Muscle of leg (tissue), 11 donors: ENCODE data around the gene LPGAT1. TPM values are rescaled to one million over a fixed set of nuclear protein-coding genes. Genes with fewer than 3 reads are reported as not detected.

Experiments
- DNase-seq: peaks from one replicate; pipeline ENCODE4 v3.0.0; 2013
- H3K27ac ChIP-seq: one replicate; pipeline ENCODE4 v1.5.1; 2013; ENCODE audit warnings: mild to moderate bottlenecking, low read length, control low read depth
- H3K27me3 ChIP-seq: one replicate; pipeline ENCODE4 v1.6.1; 2013; ENCODE audit warnings: low read length; ENCODE audit not compliant: control insufficient read depth, insufficient read depth
- H3K36me3 ChIP-seq: one replicate; pipeline ENCODE4 v1.6.1; 2013; ENCODE audit warnings: low read length; ENCODE audit not compliant: control insufficient read depth, insufficient read depth
- H3K4me1 ChIP-seq: one replicate; pipeline ENCODE4 v1.6.1; 2013; ENCODE audit warnings: low read length; ENCODE audit not compliant: control insufficient read depth, insufficient read depth
- H3K4me3 ChIP-seq: one replicate; pipeline ENCODE4 v1.5.1; 2013; ENCODE audit warnings: low read length, control low read depth
- H3K9me3 ChIP-seq: replicated peaks from 2 replicates; pipeline ENCODE4 v1.6.1; 2013; ENCODE audit warnings: low read depth, low read length; ENCODE audit not compliant: control insufficient read depth
- WGBS: methylation state at CpG from one replicate; pipeline ENCODE4 v1.1.5; 2013; ENCODE audit warnings: missing lambda C conversion rate; ENCODE audit not compliant: insufficient coverage; 5-methylcytosine and 5-hydroxymethylcytosine counted together
- polyA plus RNA-seq, 8 donors: library from polyadenylated mRNA; unstranded; fragments of 120-200 nt; gene quantifications; one replicate each; pipeline versions ENCODE4 v1.2.1 to v1.2.3, GENCODE V29; 2013; ENCODE audit warnings: inconsistent platforms in 1 of 8, low replicate concordance in 1 of 8; ENCODE audit not compliant: insufficient read length in 8 of 8, insufficient read depth in 1 of 8
- total RNA-seq: library from RNA; stranded (reverse); fragments of 120-200 nt; gene quantifications from one replicate; pipeline ENCODE4 v1.2.4, GENCODE V29; 2013

LPGAT1 gene
- total and polyA plus RNA-seq, 9 donors = 14.0 to 23.1 (median 17.6) TPM

DNA sequence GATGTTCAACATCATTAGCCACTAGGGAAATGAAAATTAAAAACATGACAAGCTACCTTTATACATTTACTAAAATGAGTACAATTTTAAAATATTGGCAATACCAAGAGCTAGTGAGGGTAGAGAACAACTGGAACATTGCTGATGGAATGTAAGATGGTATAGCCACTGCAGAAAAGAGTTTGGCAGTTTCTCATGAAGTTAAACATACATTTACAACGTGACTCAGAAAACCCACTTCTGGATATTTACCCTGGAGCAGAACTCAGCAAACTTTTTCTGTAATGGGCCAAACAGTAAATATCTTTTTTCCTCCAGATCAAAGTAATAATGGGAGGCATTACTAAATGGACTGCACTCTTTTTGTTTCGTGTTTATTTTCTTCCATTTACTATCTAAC lies 22.1 kb downstream of the LPGAT1 start:
- no peak overlapping the region for H3K4me3 ChIP-seq
- no peak for DNase-seq
- no peak overlapping the region for H3K27ac ChIP-seq
- H3K36me3 ChIP-seq = peaks cover 12% of the 10 kb centered on the region
- H3K9me3 ChIP-seq = peaks cover 2% of the 10 kb centered on the region
- no peaks in the 10 kb centered on the region for H3K27me3 ChIP-seq
- H3K4me1 ChIP-seq = no peaks in the 10 kb centered on the region
- WGBS = no CpG with 5 or more reads among the region's 2 CpGs

DNA sequence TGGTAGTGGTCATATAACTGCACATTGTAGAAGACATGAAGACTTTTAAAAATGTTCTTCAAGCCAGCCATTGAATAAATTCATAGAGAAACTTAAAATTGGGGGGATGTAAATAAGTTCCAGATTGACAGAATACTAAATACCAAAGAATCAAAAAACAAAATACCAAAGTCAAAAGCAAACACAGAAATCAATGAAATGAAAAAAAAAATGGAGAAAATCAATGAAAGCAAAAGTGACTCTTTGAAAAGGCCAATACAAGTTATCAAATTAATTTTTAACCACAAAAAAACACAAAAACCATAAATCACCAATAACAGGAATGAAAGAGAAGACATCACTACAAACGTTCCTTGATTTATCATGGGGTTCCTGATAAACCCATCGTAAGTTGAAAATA lies 25.6 kb downstream of the LPGAT1 start:
- H3K27ac ChIP-seq = no peak overlapping the region
- H3K27me3 ChIP-seq = no peaks in the 10 kb centered on the region
- peaks cover 10% of the 10 kb centered on the region for H3K9me3 ChIP-seq
- WGBS = no CpG with 5 or more reads among the region's 2 CpGs
- no peak for DNase-seq
- peaks cover 5% of the 10 kb centered on the region for H3K36me3 ChIP-seq
- H3K4me3 ChIP-seq = no peak overlapping the region
- no peaks in the 10 kb centered on the region for H3K4me1 ChIP-seq

DNA sequence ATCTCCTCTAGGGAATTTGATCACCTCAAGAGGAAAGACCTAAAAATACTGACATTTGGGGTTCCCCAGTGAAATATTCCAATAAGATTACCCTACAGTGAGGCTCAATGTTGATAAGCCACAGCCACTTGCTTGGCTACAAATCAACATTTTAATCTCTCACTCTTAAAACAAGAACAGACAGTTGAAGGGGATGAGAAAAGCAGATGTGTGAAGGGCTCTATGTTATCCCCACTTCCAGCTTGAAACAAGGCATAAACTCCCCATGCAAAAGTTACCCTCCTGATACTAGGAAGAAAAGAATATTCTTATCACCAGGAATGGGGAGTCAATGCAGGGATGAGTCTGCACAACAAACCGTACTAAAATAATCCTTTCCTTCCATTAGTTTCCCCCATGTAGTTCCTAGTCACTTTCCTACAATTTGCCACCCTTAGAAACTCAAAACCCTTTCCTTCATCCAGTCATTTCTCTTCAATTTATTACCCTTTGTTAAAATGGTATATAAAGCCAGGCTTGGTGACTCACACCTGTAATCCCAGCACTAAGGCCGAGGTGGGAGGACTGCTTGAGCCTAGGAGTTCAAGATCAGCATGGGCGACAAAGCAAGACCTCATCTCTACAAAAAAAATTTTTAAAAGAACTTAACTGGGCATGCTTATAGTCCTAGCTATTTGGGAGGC lies 29.5 kb downstream of the LPGAT1 start:
- no peaks in the 10 kb centered on the region for H3K4me1 ChIP-seq
- H3K9me3 ChIP-seq = peaks cover 10% of the 10 kb centered on the region
- WGBS = no CpG with 5 or more reads among the region's 3 CpGs
- no peaks in the 10 kb centered on the region for H3K27me3 ChIP-seq
- DNase-seq = no peak
- H3K36me3 ChIP-seq = peaks cover 5% of the 10 kb centered on the region
- H3K27ac ChIP-seq = no peak overlapping the region
- no peak overlapping the region for H3K4me3 ChIP-seq

DNA sequence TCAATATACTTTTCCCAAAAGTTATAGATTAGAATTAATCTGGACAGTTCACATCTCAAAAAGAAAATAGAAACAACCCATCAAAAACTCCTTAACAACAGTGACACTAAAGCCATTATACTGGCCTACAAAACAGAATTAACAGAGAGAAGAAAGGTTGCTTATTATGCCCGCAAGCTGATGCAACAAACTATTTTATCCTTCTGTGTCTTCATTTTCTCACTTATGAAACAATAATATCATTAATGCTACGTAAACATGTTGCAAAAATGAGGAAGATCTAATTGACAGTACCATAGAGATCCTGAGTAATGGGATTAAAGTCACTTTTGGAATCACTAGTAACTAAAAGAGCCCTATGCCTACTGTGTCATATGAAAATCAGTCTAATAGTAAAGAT lies 32.6 kb downstream of the LPGAT1 start:
- Histone ChIP-seq H3K36me3 (peaks cover 5% of the 10 kb centered on the region), H3K4me3 (no peak overlapping the region), H3K27me3 (no peaks in the 10 kb centered on the region), H3K9me3 (peaks cover 9% of the 10 kb centered on the region), H3K4me1 (no peaks in the 10 kb centered on the region), H3K27ac (no peak overlapping the region)
- no CpG with 5 or more reads among the region's 2 CpGs for WGBS
- no peak for DNase-seq

DNA sequence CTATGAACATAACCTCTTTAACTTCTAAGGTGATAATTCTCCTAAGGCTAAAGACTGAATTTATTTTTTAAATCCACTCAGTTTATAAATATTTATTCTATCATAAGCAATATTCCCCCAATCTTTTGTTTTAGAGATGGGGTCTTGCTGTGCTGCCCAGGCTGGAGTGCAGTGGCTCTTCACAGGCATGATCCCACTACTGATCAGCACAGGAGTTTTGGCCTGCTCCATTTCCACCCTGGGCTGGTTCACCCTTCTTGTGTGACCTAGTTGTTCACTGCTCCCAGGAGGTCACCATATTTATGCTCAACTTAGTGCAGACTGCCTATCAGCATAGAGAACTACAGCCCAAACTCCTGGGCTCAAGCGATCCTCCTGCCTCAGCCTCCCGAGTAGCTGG lies 38.6 kb downstream of the LPGAT1 start:
- Histone ChIP-seq H3K4me1 (no peaks in the 10 kb centered on the region), H3K27ac (no peak overlapping the region), H3K27me3 (no peaks in the 10 kb centered on the region), H3K36me3 (peaks cover 13% of the 10 kb centered on the region), H3K4me3 (no peak overlapping the region), H3K9me3 (no peaks in the 10 kb centered on the region)
- WGBS = 80% methylated on average over 1 of the region's 2 CpGs
- no peak for DNase-seq

DNA sequence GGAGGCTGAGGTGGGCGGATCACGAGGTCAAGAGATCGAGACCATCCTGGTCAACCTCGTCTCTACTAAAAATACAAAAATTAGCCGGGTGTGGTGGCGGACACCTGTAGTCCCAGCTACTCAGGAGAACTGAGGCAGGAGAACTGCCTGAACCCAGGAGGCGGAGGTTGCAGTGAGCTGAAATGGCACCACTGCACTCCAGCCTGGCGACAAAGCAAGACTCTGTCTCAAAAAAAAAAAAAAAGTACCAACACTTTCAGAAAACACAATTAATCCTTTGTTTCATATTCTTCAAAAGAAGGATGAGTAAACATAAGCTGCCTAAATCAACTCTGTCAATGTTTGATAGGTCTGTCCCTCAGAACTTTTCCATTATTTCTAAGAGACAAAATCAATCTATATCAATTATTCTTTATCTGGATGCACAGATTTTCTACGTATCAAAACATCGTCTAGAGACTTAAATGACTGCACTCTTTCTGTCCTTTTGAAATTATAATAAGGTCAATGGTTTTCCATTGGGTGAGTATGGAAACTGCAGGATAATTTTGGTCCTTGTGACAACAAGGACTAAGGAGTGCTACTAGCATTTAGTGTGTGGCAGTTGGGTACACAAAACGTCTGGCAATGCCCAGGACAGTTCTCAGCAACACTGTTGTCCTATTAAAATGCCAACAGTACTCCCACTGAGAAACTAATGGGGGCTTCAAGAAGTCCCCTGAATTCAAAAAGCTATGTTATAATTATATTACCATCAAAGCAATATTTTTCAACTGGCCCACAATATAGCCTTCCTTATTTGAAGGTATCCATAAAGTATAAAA lies 40.7 kb downstream of the LPGAT1 start:
- no peaks in the 10 kb centered on the region for H3K4me1 ChIP-seq
- H3K27me3 ChIP-seq = no peaks in the 10 kb centered on the region
- DNase-seq = no peak
- no CpG with 5 or more reads among the region's 11 CpGs for WGBS
- peaks cover 13% of the 10 kb centered on the region for H3K36me3 ChIP-seq
- no peak overlapping the region for H3K4me3 ChIP-seq
- no peak overlapping the region for H3K27ac ChIP-seq
- H3K9me3 ChIP-seq = no peaks in the 10 kb centered on the region

DNA sequence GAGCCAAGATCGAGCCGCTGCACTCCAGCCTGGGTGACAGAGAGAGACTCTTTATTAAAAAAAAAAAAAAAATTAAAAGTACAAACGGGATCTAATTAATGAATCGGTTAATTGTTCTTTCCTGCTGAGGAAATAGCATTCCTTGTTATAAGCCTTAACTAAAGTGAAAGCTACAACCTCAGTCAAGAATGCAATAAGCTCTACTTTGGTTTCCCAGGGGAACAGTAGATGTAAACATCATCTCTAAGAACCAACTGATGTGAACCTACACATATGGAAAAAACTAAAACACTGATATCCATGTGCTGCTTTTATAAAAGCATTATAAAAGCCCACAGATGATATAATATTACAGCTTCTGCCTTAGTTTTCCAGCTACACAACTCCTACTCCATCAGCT lies 41.9 kb downstream of the LPGAT1 start:
- H3K4me1 ChIP-seq = no peaks in the 10 kb centered on the region
- H3K4me3 ChIP-seq = no peak overlapping the region
- H3K9me3 ChIP-seq = no peaks in the 10 kb centered on the region
- no peak overlapping the region for H3K27ac ChIP-seq
- peak; percentile 49 for DNase-seq
- H3K36me3 ChIP-seq = peaks cover 18% of the 10 kb centered on the region
- H3K27me3 ChIP-seq = no peaks in the 10 kb centered on the region
- no CpG with 5 or more reads among the region's 4 CpGs for WGBS

DNA sequence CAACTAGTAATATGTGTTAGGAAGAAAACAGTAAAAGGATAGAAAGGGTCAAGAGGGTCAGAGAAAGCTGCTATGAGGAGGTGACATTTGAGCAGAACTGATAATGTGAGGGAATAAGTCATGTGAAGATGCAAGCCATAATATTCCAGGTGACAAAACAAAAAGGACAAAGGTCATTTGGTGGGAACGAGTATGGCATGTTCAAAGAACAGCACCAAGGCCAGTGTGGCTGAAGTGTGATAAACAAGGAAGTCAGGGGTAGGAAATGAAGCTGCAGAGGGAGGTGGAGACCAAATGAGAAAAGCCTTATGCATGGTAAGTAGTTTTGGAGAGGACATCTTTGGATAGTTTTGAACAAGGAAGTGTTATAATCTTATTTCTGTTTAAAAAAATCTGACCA lies 46.7 kb downstream of the LPGAT1 start:
- Histone ChIP-seq H3K27ac (no peak overlapping the region), H3K27me3 (no peaks in the 10 kb centered on the region), H3K36me3 (peaks cover 8% of the 10 kb centered on the region), H3K9me3 (no peaks in the 10 kb centered on the region), H3K4me1 (no peaks in the 10 kb centered on the region), H3K4me3 (no peak overlapping the region)
- no peak for DNase-seq
- 50% methylated on average over 1 of the region's 1 CpG for WGBS

DNA sequence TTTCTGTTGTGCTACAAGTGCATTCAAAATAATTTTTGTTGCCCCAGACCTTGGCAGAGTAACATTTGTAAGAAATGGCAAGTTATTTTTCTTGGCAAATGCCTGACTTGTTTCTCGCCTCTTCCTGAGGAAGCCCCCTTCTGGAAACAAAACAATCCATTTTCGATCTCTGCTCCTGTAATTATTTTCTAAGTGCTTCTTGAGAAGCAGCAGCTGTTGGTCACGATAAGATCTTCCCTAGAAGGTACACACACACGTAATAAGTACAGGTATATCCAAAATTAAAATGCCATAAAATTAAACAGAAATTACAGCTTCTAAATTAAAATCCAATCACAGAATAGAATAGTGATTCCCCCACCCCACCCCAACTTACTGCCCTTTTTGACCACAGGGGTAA lies 47.3 kb downstream of the LPGAT1 start:
- Histone ChIP-seq H3K27ac (no peak overlapping the region), H3K36me3 (peaks cover 8% of the 10 kb centered on the region)
- WGBS = no CpG with 5 or more reads among the region's 4 CpGs

DNA sequence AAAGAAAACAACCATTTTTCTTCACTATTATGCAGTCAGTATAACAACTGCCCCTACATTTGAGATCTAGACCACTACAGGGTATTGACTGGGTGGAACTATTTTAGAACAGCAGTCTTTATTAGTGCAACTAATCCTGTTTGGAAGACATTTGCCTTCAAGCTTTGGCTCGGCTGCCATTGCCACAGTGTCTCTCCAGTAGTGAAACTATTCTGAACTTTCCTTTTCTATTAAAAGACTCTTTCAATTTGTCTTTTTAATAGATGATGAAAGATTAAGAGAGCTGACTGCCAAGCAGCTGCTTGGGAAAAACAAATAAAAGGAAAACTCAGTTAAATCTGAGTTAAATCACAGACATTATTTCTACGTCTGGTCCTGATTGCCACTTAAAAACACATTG lies 49.3 kb downstream of the LPGAT1 start:
- no peaks in the 10 kb centered on the region for H3K27me3 ChIP-seq
- no CpG with 5 or more reads among the region's 2 CpGs for WGBS
- no peak overlapping the region for H3K27ac ChIP-seq
- DNase-seq = peak; percentile 25
- H3K9me3 ChIP-seq = no peaks in the 10 kb centered on the region
- H3K36me3 ChIP-seq = peaks cover 6% of the 10 kb centered on the region
- H3K4me3 ChIP-seq = no peak overlapping the region
- H3K4me1 ChIP-seq = no peaks in the 10 kb centered on the region

More for the DNA sequence above, 47.3 kb downstream of the LPGAT1 start:
- Histone ChIP-seq H3K27me3 (no peaks in the 10 kb centered on the region), H3K9me3 (no peaks in the 10 kb centered on the region), H3K4me3 (no peak overlapping the region), H3K4me1 (no peaks in the 10 kb centered on the region)
- no peak for DNase-seq
